DOHH2 (cell line): ENCODE measurements around the gene PTPRN2.

Experiments
- H3F3A ChIP-seq: fragments of 200-600 bp; sonication (generic), shearing (Covaris generic); 2 replicates; pipeline ENCODE4 v1.6.0; 2016; ENCODE audit warnings: antibody characterized with exemption, mild to moderate bottlenecking; ENCODE audit not compliant: control insufficient read depth, insufficient read depth
- H3K27ac ChIP-seq: fragments of 200-600 bp; sonication (generic); 2 replicates; pipeline ENCODE4 v1.5.1; 2014; ENCODE audit warnings: low read depth, mild to moderate bottlenecking, low read length, moderate library complexity
- H3K27me3 ChIP-seq: fragments of 200-600 bp; sonication (generic); 2 replicates; pipeline ENCODE4 v1.6.1; 2014; ENCODE audit warnings: mild to moderate bottlenecking, low read length, mixed read lengths; ENCODE audit not compliant: control insufficient read depth
- H3K36me3 ChIP-seq: fragments of 200-600 bp; sonication (generic); 2 replicates; pipeline ENCODE4 v1.6.1; 2014; ENCODE audit warnings: mild to moderate bottlenecking, low read length, moderate library complexity, mixed read lengths; ENCODE audit not compliant: control insufficient read depth
- H3K4me1 ChIP-seq: fragments of 200-600 bp; sonication (generic); 2 replicates; pipeline ENCODE4 v1.6.1; 2014; ENCODE audit warnings: mild to moderate bottlenecking, low read length, mixed read lengths; ENCODE audit not compliant: control insufficient read depth
- H3K4me2 ChIP-seq: fragments of 200-600 bp; sonication (generic); 2 replicates; pipeline ENCODE4 v1.6.0; 2014; ENCODE audit warnings: mild to moderate bottlenecking, low read length, moderate library complexity
- H3K4me3 ChIP-seq: fragments of 200-600 bp; sonication (generic); 2 replicates; pipeline ENCODE4 v1.5.1; 2014; ENCODE audit warnings: mild to moderate bottlenecking, low read length, mixed read lengths
- H3K79me2 ChIP-seq: fragments of 200-600 bp; sonication (generic); 2 replicates; pipeline ENCODE4 v1.6.1; 2014; ENCODE audit warnings: mild to moderate bottlenecking, low read length, mixed read lengths; ENCODE audit not compliant: control insufficient read depth
- H3K9me2 ChIP-seq: fragments of 200-600 bp; sonication (generic); replicated peaks from 2 replicates; pipeline ENCODE4 v1.6.1; 2014; ENCODE audit warnings: mild to moderate bottlenecking, low read length, mixed read lengths; ENCODE audit not compliant: control insufficient read depth
- H3K9me3 ChIP-seq: fragments of 200-600 bp; sonication (generic); 2 replicates; pipeline ENCODE4 v1.6.1; 2014; ENCODE audit warnings: antibody characterized with exemption, low read length, mixed read lengths; ENCODE audit not compliant: control insufficient read depth, insufficient read depth
- H4K20me1 ChIP-seq: fragments of 200-600 bp; sonication (generic); 2 replicates; pipeline ENCODE4 v1.6.0; 2014; ENCODE audit warnings: low read depth, mild to moderate bottlenecking, antibody characterized with exemption, low read length, moderate library complexity; ENCODE audit not compliant: control insufficient read depth, insufficient read depth
- CTCF ChIP-seq: fragments of 200-600 bp; sonication (generic); IDR thresholded peaks from one replicate; pipeline ENCODE4 v1.5.1; 2014; ENCODE audit warnings: antibody characterized with exemption, mild to moderate bottlenecking, low read depth, low read length; ENCODE audit not compliant: poor library complexity, severe bottlenecking
- EZH2phosphoT487 ChIP-seq: fragments of 200-600 bp; sonication (generic); IDR thresholded peaks from 2 replicates; pipeline ENCODE4 v1.6.1; 2017; ENCODE audit warnings: borderline replicate concordance, mild to moderate bottlenecking, antibody characterized with exemption, low read length, moderate library complexity, mixed read lengths

The PTPRN2 gene

GRCh38 chr7:157710396-157710795 lies 877.2 kb downstream of the PTPRN2 start:
- no peaks in the 10 kb centered on the region for H3K9me2 ChIP-seq
- H3F3A ChIP-seq: no peaks in the 10 kb centered on the region
- H3K9me3 ChIP-seq: peaks cover 9% of the 10 kb centered on the region
- H4K20me1 ChIP-seq: no peaks in the 10 kb centered on the region
- no peaks in the 10 kb centered on the region for H3K27me3 ChIP-seq
- H3K27ac ChIP-seq: no peak overlapping the region
- no peaks in the 10 kb centered on the region for H3K4me1 ChIP-seq
- no peaks in the 10 kb centered on the region for H3K79me2 ChIP-seq
- no peak overlapping the region for H3K4me3 ChIP-seq
- no peak overlapping the region for H3K4me2 ChIP-seq
- TF ChIP-seq CTCF: no peak
- no peak for TF ChIP-seq EZH2phosphoT487
- H3K36me3 ChIP-seq: no peaks in the 10 kb centered on the region

DNA sequence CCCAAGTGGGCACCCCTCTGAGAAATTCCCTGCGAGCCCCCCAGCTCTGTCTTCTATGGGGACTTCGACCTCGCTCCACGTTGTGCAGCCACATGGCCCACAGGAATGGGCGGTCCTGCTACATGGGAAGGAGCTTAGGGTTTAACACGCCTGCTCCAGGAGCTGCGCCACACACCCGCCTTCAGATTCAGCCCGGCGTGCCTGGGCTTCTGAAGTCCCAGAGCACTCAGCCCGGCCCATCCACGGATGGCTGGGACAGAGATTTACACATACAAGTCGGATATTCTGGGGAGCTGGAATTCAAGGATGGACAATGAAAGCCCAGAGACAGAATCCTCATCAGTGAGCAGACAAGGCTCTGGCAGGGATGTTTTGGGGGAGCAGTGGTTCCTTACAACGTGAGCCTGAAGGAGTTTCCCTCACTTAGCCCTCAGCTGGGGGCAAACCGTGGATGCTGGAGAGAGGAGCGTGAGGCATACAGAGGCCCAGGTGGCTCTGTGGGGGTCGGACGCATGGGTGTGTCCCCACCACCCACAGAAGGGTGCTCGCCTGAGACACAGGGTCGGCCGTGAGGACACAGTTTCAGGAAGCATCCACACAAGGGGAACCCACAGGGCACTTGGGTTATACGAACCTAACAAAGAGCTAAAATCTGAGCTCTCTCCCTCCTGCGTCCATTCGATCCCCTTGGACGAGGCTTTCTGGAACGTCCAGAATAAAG lies 877.9 kb downstream of the PTPRN2 start:
- Histone ChIP-seq H3K27ac (no peak overlapping the region), H3K79me2 (no peaks in the 10 kb centered on the region), H4K20me1 (no peaks in the 10 kb centered on the region), H3K36me3 (no peaks in the 10 kb centered on the region), H3K4me1 (no peaks in the 10 kb centered on the region), H3K9me3 (peaks cover 2% of the 10 kb centered on the region; the same call in 1 of the 2 replicates), H3K9me2 (no peaks in the 10 kb centered on the region), H3K4me3 (no peak overlapping the region), H3K4me2 (no peak overlapping the region), H3K27me3 (no peaks in the 10 kb centered on the region), H3F3A (no peaks in the 10 kb centered on the region)
- TF ChIP-seq CTCF (no peak), EZH2phosphoT487 (no peak)

DNA sequence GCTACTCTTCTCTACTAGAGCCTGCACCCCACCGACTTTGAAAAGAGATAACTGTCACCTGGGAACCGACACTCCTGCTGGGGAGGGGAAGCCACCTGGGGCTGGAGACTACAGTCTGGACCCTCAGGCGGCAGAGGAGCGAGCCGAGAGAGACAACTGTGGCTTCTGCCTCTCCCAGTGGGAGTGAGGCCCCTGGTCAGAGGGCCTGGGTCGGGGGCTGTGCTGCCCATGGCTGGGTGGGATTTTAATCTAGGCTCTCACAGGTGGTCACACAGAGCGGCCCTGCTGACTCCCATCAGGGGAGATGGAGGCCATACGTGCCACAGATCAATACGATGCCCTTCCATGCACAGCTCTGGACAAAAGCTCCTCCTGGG lies 878.7 kb downstream of the PTPRN2 start:
- Histone ChIP-seq H3F3A (no peaks in the 10 kb centered on the region), H3K4me2 (no peak overlapping the region), H3K27ac (no peak overlapping the region), H3K27me3 (no peaks in the 10 kb centered on the region), H3K9me2 (no peaks in the 10 kb centered on the region), H3K4me1 (no peaks in the 10 kb centered on the region), H3K4me3 (no peak overlapping the region), H3K36me3 (no peaks in the 10 kb centered on the region), H4K20me1 (no peaks in the 10 kb centered on the region), H3K79me2 (no peaks in the 10 kb centered on the region), H3K9me3 (peaks cover 2% of the 10 kb centered on the region; the same call in 1 of the 2 replicates)
- TF ChIP-seq CTCF (no peak), EZH2phosphoT487 (no peak)
